Measurements from ENCODE around the gene PLCG1.
A peak's percentile ranks its signal among the peaks of the same experiment; 100 is the strongest.

DNA sequence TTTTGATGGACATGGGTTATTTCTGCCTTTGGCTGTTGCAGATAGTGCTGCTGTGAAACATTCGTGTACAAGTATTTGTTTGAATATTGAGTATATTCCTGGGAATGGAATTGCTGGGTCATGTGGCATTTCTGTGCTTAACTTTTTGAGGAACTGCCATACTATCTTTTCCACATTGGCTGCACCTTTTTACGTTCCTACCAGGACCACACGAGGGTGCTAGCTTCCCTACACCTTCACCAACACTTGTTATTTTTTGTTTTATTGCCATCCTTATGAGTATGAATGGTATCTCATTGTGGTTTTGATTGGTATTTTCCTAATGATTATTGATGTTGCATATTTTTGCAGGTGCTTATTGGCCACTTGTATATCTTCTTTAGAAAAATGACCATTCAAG is 47.8 kb upstream of the PLCG1 start:
- no peak for TF ChIP-seq POLR2AphosphoS5 (IDR thresholded peaks at IDR 0.05)
- TF ChIP-seq, protein P1, sequence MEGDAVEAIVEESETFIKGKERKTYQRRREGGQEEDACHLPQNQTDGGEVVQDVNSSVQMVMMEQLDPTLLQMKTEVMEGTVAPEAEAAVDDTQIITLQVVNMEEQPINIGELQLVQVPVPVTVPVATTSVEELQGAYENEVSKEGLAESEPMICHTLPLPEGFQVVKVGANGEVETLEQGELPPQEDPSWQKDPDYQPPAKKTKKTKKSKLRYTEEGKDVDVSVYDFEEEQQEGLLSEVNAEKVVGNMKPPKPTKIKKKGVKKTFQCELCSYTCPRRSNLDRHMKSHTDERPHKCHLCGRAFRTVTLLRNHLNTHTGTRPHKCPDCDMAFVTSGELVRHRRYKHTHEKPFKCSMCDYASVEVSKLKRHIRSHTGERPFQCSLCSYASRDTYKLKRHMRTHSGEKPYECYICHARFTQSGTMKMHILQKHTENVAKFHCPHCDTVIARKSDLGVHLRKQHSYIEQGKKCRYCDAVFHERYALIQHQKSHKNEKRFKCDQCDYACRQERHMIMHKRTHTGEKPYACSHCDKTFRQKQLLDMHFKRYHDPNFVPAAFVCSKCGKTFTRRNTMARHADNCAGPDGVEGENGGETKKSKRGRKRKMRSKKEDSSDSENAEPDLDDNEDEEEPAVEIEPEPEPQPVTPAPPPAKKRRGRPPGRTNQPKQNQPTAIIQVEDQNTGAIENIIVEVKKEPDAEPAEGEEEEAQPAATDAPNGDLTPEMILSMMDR (IDR thresholded peaks at IDR 0.05) = peak in 1 of 5 experiments; percentile 13

Measured in transverse colon (tissue), 4 donors.